NOMO-1 (cell line): ENCODE results near the gene C2orf42.
A peak's percentile ranks its signal among the peaks of the same experiment; 100 is the strongest.
"Not testable (repeated sequence)": the region's sequence is repeated elsewhere in the genome, so short reads cannot be mapped to it uniquely, and the experiment has no call there.

Source experiments
- DNase-seq, 2 experiments: peaks; one replicate each; lab custom pipeline; 2025; ENCODE audit not compliant: unreplicated experiment in 2 of 2; lab: John Stamatoyannopoulos, UW

C2orf42 gene

GRCh38 chr2:70133491-70134322 is 57.1 kb downstream of the C2orf42 start:
- no peak for DNase-seq

- DNase-seq = no peak
Observed at GRCh38 chr2:70133127-70133452, 57.7 kb downstream of the C2orf42 start.

- peak in 1 of 2 experiments; percentile 54 for DNase-seq
Observed at GRCh38 chr2:70132244-70133126, 58.3 kb downstream of the C2orf42 start.

- not testable (repeated sequence) for DNase-seq
Observed at GRCh38 chr2:70131344-70132143, 59.3 kb downstream of the C2orf42 start.

- DNase-seq = no peak
Observed at GRCh38 chr2:70128005-70128404, 62.8 kb downstream of the C2orf42 start.

GRCh38 chr2:70126413-70126812 is 64.4 kb downstream of the C2orf42 start:
- DNase-seq = no peak

DNA sequence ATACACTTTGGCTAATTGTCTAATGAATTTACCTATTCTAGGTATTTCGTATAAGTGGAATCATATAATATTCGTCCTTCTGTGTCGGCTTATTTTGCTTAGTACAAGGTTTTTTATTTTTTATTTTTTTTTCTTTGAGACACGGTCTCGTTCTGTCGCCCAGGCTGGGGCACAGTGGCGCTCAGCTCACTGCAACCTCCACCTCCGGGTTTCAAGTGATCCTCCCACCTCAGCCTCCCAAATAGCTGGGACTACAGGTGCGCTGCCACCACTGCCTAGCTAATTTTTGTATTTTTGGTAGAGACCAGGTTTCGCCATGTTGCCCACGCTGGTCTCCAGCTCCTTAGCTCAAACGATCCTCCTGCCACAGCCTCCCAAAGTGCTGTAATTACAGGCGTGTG is 65.3 kb downstream of the C2orf42 start:
- DNase-seq = no peak

DNA sequence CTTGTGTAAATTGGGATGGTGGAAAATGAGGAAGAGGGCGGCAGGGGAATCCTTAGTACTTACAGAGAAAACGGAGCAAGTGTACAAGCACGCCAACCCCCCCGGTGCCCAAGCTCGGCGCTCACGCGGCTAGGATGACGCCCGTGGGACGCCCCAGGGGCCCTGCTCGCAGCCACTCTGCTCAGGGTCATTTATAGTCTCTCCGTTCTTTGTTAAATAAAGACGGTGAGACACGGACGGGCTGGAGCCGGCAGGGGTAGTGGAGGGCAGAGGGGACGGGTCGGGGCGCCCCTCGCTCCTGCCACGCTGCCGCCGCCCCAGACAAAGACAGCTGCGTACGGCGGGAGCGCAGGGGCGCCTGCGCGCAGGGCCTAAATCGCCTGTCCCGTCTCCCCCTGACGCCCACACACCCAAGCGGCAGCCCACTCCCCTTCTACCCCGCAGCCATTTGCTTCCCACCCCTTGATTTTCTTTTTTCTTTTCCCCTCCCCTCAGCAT is 65.8 kb downstream of the C2orf42 start:
- peak in 1 of 2 experiments; percentile 52 for DNase-seq

DNA sequence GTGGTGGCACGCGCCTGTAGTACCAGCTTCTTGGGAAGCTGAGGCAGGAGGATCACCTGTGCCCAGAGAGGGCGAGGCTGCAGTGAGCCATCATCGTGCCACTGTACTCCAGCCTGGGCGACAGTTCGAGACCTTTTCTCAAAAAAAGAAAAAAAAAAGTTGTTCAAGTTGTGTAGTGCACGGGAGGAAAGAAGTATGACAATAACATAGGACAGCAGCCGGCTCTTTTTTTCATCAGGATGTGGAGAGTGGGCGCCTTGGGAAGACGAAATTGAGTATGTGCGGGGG is 67.0 kb downstream of the C2orf42 start:
- DNase-seq = no peak

DNA sequence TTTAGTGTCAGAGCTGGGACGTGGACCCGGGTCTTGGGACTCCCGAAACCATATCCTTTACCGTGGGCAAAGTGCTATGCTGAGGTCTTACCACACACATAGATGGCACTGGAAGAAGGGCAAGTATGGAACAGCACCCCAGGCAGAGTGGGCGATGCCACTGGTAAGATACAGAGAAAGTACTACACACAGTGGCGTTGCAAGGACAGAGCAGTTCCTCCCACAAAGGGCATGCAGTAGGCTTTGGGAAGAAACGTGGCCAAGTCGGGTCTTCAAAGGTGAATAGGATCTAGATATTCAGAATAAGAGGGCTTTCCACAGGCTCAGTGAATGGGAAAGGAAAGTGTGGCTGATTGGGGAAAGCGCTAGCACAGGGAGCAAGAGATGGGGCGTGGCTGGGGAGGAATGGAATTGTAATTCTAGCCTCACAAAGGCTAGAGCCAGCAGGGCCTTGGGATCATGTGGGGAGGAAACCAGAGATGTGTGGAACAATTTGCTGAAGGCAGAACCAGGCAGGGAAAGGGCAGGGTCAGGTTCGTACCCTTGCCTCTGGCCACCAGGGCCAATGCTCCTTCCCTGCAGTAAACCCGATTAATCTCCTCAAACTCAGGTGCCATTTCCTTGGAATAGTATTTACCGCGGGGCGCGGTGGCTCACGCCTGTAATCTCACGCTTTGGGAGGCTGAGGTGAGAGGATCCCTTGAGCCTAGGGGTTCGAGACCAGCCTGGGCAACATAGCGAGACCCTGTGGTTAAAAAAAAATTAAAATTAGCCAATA is 67.6 kb downstream of the C2orf42 start:
- no peak for DNase-seq

DNA sequence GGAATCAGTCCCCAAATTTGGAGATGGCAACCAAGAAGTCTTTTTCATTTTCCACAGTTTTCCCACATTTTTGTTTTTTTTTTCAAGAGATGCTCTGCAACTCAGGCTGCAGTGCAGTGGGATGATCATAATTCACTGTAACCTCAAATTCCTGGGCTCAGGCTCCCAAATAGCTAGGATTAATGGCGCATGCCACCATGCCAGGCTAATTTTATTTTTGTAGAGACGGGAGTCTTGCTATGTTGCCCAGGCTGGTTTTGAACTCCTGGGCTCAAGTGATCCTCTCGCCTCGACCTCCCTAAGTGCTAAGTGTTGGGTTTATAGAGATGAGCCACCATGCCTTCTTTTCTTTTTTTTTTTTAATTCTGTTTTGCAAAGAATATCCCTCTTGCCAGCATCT is 68.3 kb downstream of the C2orf42 start:
- DNase-seq = no peak

DNA sequence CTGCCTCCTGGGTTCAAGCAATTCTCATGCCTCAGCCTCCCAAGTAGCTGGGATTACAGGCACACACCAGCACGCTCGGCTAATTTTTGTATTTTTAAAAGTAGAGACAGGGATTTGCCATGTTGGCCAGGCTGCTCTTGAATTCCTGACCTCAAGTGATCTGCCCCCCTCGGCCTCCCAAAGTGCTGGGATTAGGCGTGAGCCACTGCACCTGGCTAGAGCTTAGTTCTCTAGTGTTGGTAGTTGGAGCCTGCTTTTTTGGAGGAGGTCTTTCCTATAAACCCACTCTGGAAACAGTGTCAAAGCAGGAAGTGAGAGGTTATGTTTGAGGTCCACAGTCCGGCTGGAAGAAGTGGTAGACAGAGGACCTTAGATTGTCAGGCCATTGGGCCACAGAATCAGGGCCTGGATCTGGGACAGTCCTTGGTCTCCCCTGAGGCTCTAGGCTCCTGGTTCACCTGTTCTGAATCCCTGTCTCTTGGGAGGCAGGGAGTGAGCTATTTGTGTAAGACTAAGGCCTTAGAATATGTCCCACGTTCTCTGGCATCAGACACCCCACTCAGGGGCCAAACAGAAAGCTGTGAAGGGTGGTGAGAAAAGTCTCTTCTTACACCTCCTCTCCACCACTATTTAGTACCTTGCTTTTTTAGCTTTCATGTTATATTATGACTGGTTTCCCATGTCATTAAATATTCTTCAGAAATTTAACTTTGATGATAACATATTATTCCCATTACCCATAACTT is 69.0 kb downstream of the C2orf42 start:
- DNase-seq = no peak

GRCh38 chr2:70118798-70119454 is 71.9 kb downstream of the C2orf42 start:
- no peak for DNase-seq

GRCh38 chr2:70116936-70117552 is 73.8 kb downstream of the C2orf42 start:
- no peak for DNase-seq

- no peak for DNase-seq
Observed at GRCh38 chr2:70115646-70116442, 75.0 kb downstream of the C2orf42 start.

GRCh38 chr2:70113359-70114070 is 77.3 kb downstream of the C2orf42 start:
- no peak for DNase-seq
